ENCODE results near the gene PAGR1. TPM values are rescaled to one million over a fixed set of nuclear protein-coding genes. Genes with fewer than 3 reads are reported as not detected.

PAGR1 gene
- total RNA-seq, 1 donor from 2014 or later = 47.2 TPM

GRCh38 chr16:29844575-29845331, 28.8 kb downstream of the PAGR1 start:
- no peaks in the 10 kb centered on the region for H3F3A ChIP-seq (ENCODE audit: low read depth)
- H3K9ac ChIP-seq = no peak overlapping the region
- H3K4me3 Mint-ChIP-seq = no peak overlapping the region
- H2AFZ ChIP-seq (replicated peaks) = no peak overlapping the region
- H3K9me3 Mint-ChIP-seq = no peaks in the 10 kb centered on the region
- H3K27ac ChIP-seq = no peak overlapping the region
- H3K27me3 Mint-ChIP-seq (ENCODE audit: insufficient read depth, low read depth) = peaks cover 6% of the 10 kb centered on the region
- no peaks in the 10 kb centered on the region for H3K36me3 ChIP-seq
- TF ChIP-seq EZH2 (IDR thresholded peaks at IDR 0.05) (no peak), CTCF (IDR thresholded peaks at IDR 0.05) (no peak), EZH2phosphoT487 (IDR thresholded peaks at IDR 0.05) (no peak)
- H3K4me1 Mint-ChIP-seq = peaks cover 6% of the 10 kb centered on the region
- no peaks in the 10 kb centered on the region for H3K4me1 ChIP-seq
- H3K36me3 Mint-ChIP-seq = no peaks in the 10 kb centered on the region
- DNase-seq (ENCODE audit: low spot score) = no peak
- H3K27ac Mint-ChIP-seq = no peak overlapping the region
- no peaks in the 10 kb centered on the region for H3K79me2 ChIP-seq (ENCODE audit: low read depth)
- H3K4me3 ChIP-seq = no peak overlapping the region
- no peaks in the 10 kb centered on the region for H4K20me1 ChIP-seq (ENCODE audit: low read depth)
- no peaks in the 10 kb centered on the region for H3K9me3 ChIP-seq (ENCODE audit: low read depth)
- H3K4me2 ChIP-seq = no peak overlapping the region
- no peaks in the 10 kb centered on the region for H3K27me3 ChIP-seq

GRCh38 chr16:29845656-29846055, 29.7 kb downstream of the PAGR1 start:
- no peaks in the 10 kb centered on the region for H3K36me3 ChIP-seq
- no peaks in the 10 kb centered on the region for H3K9me3 ChIP-seq (ENCODE audit: low read depth)
- TF ChIP-seq EZH2phosphoT487 (IDR thresholded peaks at IDR 0.05) = no peak
- no peak for TF ChIP-seq CTCF (IDR thresholded peaks at IDR 0.05)
- TF ChIP-seq EZH2 (IDR thresholded peaks at IDR 0.05) = no peak
- H3K4me3 ChIP-seq = no peak overlapping the region
- H3K4me2 ChIP-seq = no peak overlapping the region
- H3K27ac ChIP-seq = no peak overlapping the region
- H4K20me1 ChIP-seq (ENCODE audit: low read depth) = no peaks in the 10 kb centered on the region
- H2AFZ ChIP-seq (replicated peaks) = no peak overlapping the region
- Mint-ChIP-seq H3K27me3 (ENCODE audit: insufficient read depth, low read depth) (peaks cover 6% of the 10 kb centered on the region), H3K4me3 (no peak overlapping the region), H3K4me1 (peaks cover 13% of the 10 kb centered on the region), H3K27ac (peak overlapping the region; percentile 85), H3K9me3 (no peaks in the 10 kb centered on the region), H3K36me3 (no peaks in the 10 kb centered on the region)
- no peaks in the 10 kb centered on the region for H3K27me3 ChIP-seq
- DNase-seq (ENCODE audit: low spot score) = no peak
- no peaks in the 10 kb centered on the region for H3K79me2 ChIP-seq (ENCODE audit: low read depth)
- no peak overlapping the region for H3K9ac ChIP-seq
- no peaks in the 10 kb centered on the region for H3F3A ChIP-seq (ENCODE audit: low read depth)
- H3K4me1 ChIP-seq = no peaks in the 10 kb centered on the region

GRCh38 chr16:29848420-29849297, 32.7 kb downstream of the PAGR1 start:
- H3K4me1 ChIP-seq = no peaks in the 10 kb centered on the region
- H3K27ac Mint-ChIP-seq = peak overlapping the region; percentile 83
- no peak overlapping the region for H3K27ac ChIP-seq
- no peak overlapping the region for H3K9ac ChIP-seq
- no peaks in the 10 kb centered on the region for H3K36me3 Mint-ChIP-seq
- no peaks in the 10 kb centered on the region for H3K79me2 ChIP-seq (ENCODE audit: low read depth)
- no peaks in the 10 kb centered on the region for H3F3A ChIP-seq (ENCODE audit: low read depth)
- H3K4me3 Mint-ChIP-seq = peak overlapping the region; percentile 30
- no peaks in the 10 kb centered on the region for H3K9me3 Mint-ChIP-seq
- no peaks in the 10 kb centered on the region for H3K27me3 ChIP-seq
- H3K4me3 ChIP-seq = no peak overlapping the region
- H4K20me1 ChIP-seq (ENCODE audit: low read depth) = no peaks in the 10 kb centered on the region
- no peaks in the 10 kb centered on the region for H3K9me3 ChIP-seq (ENCODE audit: low read depth)
- TF ChIP-seq CTCF (IDR thresholded peaks at IDR 0.05) (peak; percentile 85), EZH2phosphoT487 (IDR thresholded peaks at IDR 0.05) (no peak), EZH2 (IDR thresholded peaks at IDR 0.05) (no peak)
- H3K4me1 Mint-ChIP-seq = peaks cover 15% of the 10 kb centered on the region
- no peak overlapping the region for H3K4me2 ChIP-seq
- no peak overlapping the region for H2AFZ ChIP-seq (replicated peaks)
- no peaks in the 10 kb centered on the region for H3K36me3 ChIP-seq
- DNase-seq (ENCODE audit: low spot score) = peak; percentile 76
- peaks cover 9% of the 10 kb centered on the region for H3K27me3 Mint-ChIP-seq (ENCODE audit: insufficient read depth, low read depth)
